Measurements from ENCODE around the gene EARS2. TPM values are rescaled to one million over a fixed set of nuclear protein-coding genes. Genes with fewer than 3 reads are reported as not detected.

The EARS2 gene
- total RNA-seq, 4 donors from 2014 or later, result 15.2 to 32.7 (median 24.6) TPM

DNA sequence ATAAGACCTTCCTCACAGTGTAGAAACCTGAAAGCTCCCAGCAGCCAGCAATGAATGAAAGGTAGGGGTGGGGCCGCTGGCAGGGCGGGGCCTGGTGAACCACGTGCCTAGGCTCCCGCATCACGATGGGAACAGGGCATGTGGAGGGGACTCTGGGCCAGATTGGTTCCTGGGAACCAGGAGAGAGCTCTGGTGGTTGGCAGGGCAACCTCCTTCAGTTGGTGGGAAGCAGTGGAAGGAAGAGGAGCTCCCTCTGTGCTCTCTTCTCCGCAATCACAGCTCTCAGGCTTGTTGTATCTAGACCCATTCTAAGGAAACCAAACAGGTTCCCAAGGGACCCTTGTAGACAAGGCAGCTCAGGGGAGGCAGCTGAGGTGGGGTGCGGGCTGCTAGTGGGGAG is 57.3 kb downstream of the EARS2 start:
- intact Hi-C loops (cut with DNase I), result no loop called here
- Histone ChIP-seq H3K36me3 (peaks cover 0 to 18% (median 6%) of the 10 kb centered on the region in 3 donors), H3K4me1 (peaks cover 56 to 93% (median 76%) of the 10 kb centered on the region in 3 donors), H3K9me3 (no peaks in the 10 kb centered on the region), H3K4me3 (no peak overlapping the region), H3K27me3 (no peaks in the 10 kb centered on the region), H3K27ac (peak overlapping the region; percentile 78 to 88 (median 86))
- WGBS, 2 donors, result 33 to 100% methylated on average over 1 to 6 of the region's 7 CpGs
- DNase-seq, result no peak
- TF ChIP-seq POLR2A (IDR thresholded peaks at IDR 0.05), result no peak
- TF ChIP-seq, protein P1, sequence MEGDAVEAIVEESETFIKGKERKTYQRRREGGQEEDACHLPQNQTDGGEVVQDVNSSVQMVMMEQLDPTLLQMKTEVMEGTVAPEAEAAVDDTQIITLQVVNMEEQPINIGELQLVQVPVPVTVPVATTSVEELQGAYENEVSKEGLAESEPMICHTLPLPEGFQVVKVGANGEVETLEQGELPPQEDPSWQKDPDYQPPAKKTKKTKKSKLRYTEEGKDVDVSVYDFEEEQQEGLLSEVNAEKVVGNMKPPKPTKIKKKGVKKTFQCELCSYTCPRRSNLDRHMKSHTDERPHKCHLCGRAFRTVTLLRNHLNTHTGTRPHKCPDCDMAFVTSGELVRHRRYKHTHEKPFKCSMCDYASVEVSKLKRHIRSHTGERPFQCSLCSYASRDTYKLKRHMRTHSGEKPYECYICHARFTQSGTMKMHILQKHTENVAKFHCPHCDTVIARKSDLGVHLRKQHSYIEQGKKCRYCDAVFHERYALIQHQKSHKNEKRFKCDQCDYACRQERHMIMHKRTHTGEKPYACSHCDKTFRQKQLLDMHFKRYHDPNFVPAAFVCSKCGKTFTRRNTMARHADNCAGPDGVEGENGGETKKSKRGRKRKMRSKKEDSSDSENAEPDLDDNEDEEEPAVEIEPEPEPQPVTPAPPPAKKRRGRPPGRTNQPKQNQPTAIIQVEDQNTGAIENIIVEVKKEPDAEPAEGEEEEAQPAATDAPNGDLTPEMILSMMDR (IDR thresholded peaks at IDR 0.05), result no peak

DNA sequence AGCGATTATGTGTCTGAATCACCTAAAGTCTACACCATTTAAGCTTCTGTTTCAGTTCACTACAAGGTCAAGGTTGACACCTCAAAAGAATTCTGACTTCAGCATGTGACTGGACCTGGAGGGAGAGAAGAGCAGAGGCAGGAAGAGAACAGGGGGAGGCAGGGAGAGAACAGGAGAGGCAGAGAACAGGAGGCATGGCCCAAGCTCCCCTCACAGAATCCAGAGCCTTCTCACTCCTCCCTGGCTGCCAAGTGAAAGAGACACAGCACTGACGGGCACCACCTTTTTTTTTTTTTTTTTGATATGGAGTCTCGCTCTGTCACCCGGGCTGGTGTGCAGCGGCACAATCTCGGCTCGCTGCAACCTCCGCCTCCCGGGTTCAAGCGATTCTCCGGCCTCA is 58.3 kb downstream of the EARS2 start:
- H3K27me3 ChIP-seq, result no peaks in the 10 kb centered on the region
- TF ChIP-seq, protein P1 (IDR thresholded peaks at IDR 0.05), result no peak
- TF ChIP-seq POLR2A (IDR thresholded peaks at IDR 0.05), result no peak
- 78 to 83% methylated on average over 8 to 11 of the region's 11 CpGs for WGBS, 2 donors
- H3K36me3 ChIP-seq, result peaks cover 0 to 27% (median 11%) of the 10 kb centered on the region in 3 donors
- H3K4me1 ChIP-seq, result peaks cover 47 to 92% (median 67%) of the 10 kb centered on the region in 3 donors
- no peak for DNase-seq
- H3K4me3 ChIP-seq, result no peak overlapping the region
- peak overlapping the region; percentile 78 to 88 (median 86) for H3K27ac ChIP-seq
- H3K9me3 ChIP-seq, result no peaks in the 10 kb centered on the region
- intact Hi-C loops (cut with DNase I), result no loop called here

DNA sequence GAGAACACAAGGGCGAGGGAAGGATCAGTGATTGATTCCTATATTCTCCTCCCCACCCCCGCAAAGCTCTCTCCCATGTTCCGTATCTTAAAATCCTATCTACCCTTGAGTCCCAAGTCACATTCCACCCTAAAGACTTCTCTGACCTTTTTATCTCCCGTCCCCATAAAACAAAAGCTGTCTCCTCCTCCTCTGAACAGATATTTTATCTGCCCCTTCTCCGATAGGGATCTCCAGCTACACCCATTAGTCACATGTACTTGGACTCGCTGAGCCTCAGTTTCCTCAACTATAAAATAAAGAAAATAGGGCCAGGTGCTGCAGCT is 59.6 kb downstream of the EARS2 start:
- intact Hi-C loops (cut with DNase I), result no loop called here
- 61 to 65% methylated on average over 5 to 6 of the region's 6 CpGs for WGBS, 2 donors
- H3K36me3 ChIP-seq, result peaks cover 0 to 41% (median 17%) of the 10 kb centered on the region in 3 donors
- H3K27me3 ChIP-seq, result no peaks in the 10 kb centered on the region
- peaks cover 42 to 92% (median 59%) of the 10 kb centered on the region in 3 donors for H3K4me1 ChIP-seq
- no peak overlapping the region for H3K4me3 ChIP-seq
- H3K27ac ChIP-seq, result peak overlapping the region; percentile 78 to 88 (median 86)
- H3K9me3 ChIP-seq, result no peaks in the 10 kb centered on the region
- no peak for DNase-seq
- TF ChIP-seq POLR2A (IDR thresholded peaks at IDR 0.05), result no peak
- TF ChIP-seq, protein P1 (IDR thresholded peaks at IDR 0.05), result no peak

DNA sequence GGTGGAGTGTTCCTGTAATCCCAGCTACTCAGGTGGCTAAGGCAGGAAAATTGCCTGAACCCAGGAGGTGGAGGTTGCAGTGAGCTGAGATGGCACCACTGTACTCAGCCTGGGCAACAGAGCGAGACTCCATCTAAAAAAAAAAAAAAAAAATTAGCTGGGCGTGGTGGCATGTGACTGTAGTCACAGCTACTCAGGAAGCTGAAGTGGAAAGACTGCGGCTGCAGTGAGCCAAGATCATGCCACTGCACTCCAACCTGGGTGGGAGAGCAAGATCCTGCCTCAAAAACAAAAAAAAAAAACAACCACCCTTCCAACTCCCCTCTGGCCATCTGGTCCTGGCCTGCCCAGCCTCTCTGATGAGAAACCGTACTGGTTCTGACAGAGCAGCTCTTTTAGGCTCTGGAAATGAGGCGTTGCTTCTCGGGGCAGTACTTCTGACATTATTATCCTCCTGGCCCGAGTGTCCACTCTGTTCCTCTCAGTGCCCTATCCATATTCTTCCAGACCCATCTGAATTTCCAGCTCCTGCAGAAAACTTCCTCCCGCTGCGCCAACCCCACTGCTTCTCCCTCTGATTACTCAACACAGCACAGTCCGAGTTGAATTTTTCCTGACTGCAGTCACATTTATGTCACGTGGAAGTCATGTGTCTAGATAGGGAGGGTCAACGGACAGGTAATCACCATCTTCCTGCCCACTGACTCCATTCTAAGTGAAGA is 60.2 kb downstream of the EARS2 start:
- TF ChIP-seq, protein P1 (IDR thresholded peaks at IDR 0.05), result no peak
- TF ChIP-seq POLR2A (IDR thresholded peaks at IDR 0.05), result no peak
- no peak for DNase-seq
- Histone ChIP-seq H3K27me3 (no peaks in the 10 kb centered on the region), H3K9me3 (no peaks in the 10 kb centered on the region), H3K4me3 (no peak overlapping the region), H3K4me1 (peaks cover 37 to 92% (median 59%) of the 10 kb centered on the region in 3 donors), H3K36me3 (peaks cover 0 to 46% (median 18%) of the 10 kb centered on the region in 3 donors), H3K27ac (peak overlapping the region; percentile 78 to 88 (median 86))
- 15 to 27% methylated on average over 12 of the region's 12 CpGs for WGBS, 2 donors
- intact Hi-C loops (cut with DNase I), result no loop called here

DNA sequence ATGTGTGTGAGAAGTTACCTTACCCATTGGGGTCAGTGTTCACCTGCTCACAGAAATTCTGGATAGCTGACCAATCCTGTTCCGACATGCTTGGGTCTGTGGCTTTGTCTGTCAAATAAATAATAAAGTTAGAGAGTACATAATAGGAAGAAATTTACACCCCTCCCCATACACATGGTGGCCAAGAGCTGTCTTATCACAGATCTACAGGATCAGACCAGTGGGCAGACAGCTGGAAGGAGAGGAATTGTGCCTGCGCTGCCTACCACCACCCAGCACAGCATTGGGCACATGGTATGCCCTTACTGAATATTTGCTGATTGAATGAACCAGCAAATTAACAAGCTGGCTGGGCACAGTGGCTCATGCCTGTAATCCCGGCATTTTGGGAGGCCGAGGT is 61.5 kb downstream of the EARS2 start:
- Histone ChIP-seq H3K27me3 (no peaks in the 10 kb centered on the region), H3K36me3 (peaks cover 0 to 59% (median 20%) of the 10 kb centered on the region in 3 donors), H3K4me3 (no peak overlapping the region), H3K4me1 (peaks cover 30 to 90% (median 51%) of the 10 kb centered on the region in 3 donors), H3K9me3 (no peaks in the 10 kb centered on the region), H3K27ac (peak overlapping the region in 2 of 4 donors; percentile 88)
- TF ChIP-seq, protein P1 (IDR thresholded peaks at IDR 0.05), result no peak
- no peak for TF ChIP-seq POLR2A (IDR thresholded peaks at IDR 0.05)
- DNase-seq, result no peak
- WGBS, 2 donors, result 84 to 91% methylated on average over 3 to 4 of the region's 4 CpGs
- intact Hi-C loops (cut with DNase I), result no loop called here
